GM23338 (cell line): Measurements from ENCODE around the gene ALG10B. TPM values are rescaled to one million over a fixed set of nuclear protein-coding genes. Genes with fewer than 3 reads are reported as not detected.

Experiments used
- ATAC-seq: fragments of 200-7000 bp; cut with Tn5 transposase; 3 replicates; pipeline ENCODE4 v1.9.1; 2020
- DNase-seq: peaks from one replicate; pipeline ENCODE4 v3.0.0-alpha.2; 2015; ENCODE audit warnings: low spot score
- H2AFZ ChIP-seq: fragments of 200-600 bp; sonication (generic); 2 replicates; pipeline ENCODE4 v1.8.0; 2016; ENCODE audit warnings: antibody characterized with exemption, mild to moderate bottlenecking, moderate library complexity
- H3F3A ChIP-seq: fragments of 200-600 bp; sonication (generic); replicated peaks from 2 replicates; pipeline ENCODE4 v1.8.0; 2017; ENCODE audit warnings: antibody characterized with exemption, mixed run types, low read depth
- H3K27ac ChIP-seq: fragments of 200-600 bp; sonication (generic); 2 replicates; pipeline ENCODE4 v1.6.1; 2016; ENCODE audit warnings: low read depth
- H3K27me3 ChIP-seq: fragments of 200-600 bp; sonication (generic); 2 replicates; pipeline ENCODE4 v1.8.0; 2016; ENCODE audit warnings: mild to moderate bottlenecking, mixed run types, moderate library complexity; ENCODE audit not compliant: insufficient read depth
- H3K36me3 ChIP-seq: fragments of 200-600 bp; sonication (generic); 2 replicates; pipeline ENCODE4 v1.8.0; 2016; ENCODE audit warnings: mild to moderate bottlenecking; ENCODE audit not compliant: insufficient read depth
- H3K4me1 ChIP-seq: fragments of 200-600 bp; sonication (generic); 2 replicates; pipeline ENCODE4 v1.8.0; 2016; ENCODE audit warnings: mild to moderate bottlenecking, moderate library complexity; ENCODE audit not compliant: insufficient read depth
- H3K4me2 ChIP-seq: fragments of 200-600 bp; sonication (generic); 2 replicates; pipeline ENCODE4 v1.7.1; 2017; ENCODE audit warnings: mixed run types
- H3K4me3 ChIP-seq: fragments of 200-600 bp; sonication (generic); 2 replicates; pipeline ENCODE4 v1.6.1; 2016; ENCODE audit warnings: mixed run types
- H3K79me2 ChIP-seq: fragments of 200-600 bp; sonication (generic); replicated peaks from 2 replicates; pipeline ENCODE4 v1.8.0; 2017; ENCODE audit warnings: mild to moderate bottlenecking; ENCODE audit not compliant: insufficient read depth
- H3K9me2 ChIP-seq: fragments of 200-600 bp; sonication (generic); 2 replicates; pipeline ENCODE4 v1.8.0; 2017; ENCODE audit not compliant: insufficient read depth
- H4K20me1 ChIP-seq: fragments of 200-600 bp; sonication (generic); replicated peaks from 2 replicates; pipeline ENCODE4 v1.8.0; 2017; ENCODE audit warnings: mild to moderate bottlenecking; ENCODE audit not compliant: insufficient read depth
- H3K27ac Mint-ChIP-seq: 2 replicates; pipeline ENCODE4 v1.8.0; 2020; ENCODE audit warnings: inconsistent platforms, mild to moderate bottlenecking, moderate library complexity, mixed read lengths
- H3K27me3 Mint-ChIP-seq: 3 replicates; pipeline ENCODE4 v1.8.0; 2022; ENCODE audit warnings: low read depth, mild to moderate bottlenecking, moderate library complexity, mixed read lengths, inconsistent platforms; ENCODE audit not compliant: insufficient read depth, poor library complexity
- H3K36me3 Mint-ChIP-seq: 3 replicates; pipeline ENCODE4 v1.8.0; 2021; ENCODE audit warnings: low read depth, mild to moderate bottlenecking, inconsistent platforms, moderate library complexity, mixed read lengths
- H3K4me1 Mint-ChIP-seq: 3 replicates; pipeline ENCODE4 v1.8.0; 2020; ENCODE audit warnings: mild to moderate bottlenecking, inconsistent platforms, mixed read lengths
- H3K4me3 Mint-ChIP-seq: 3 replicates; pipeline ENCODE4 v1.8.0; 2021; ENCODE audit warnings: moderate library complexity, mild to moderate bottlenecking, inconsistent platforms, mixed read lengths
- H3K9me3 Mint-ChIP-seq: 3 replicates; pipeline ENCODE4 v1.8.0; 2020; ENCODE audit warnings: moderate library complexity, mild to moderate bottlenecking, inconsistent platforms, mixed read lengths
- CREB1 ChIP-seq: fragments of 250-450 bp; sonication (Bioruptor Pico); IDR thresholded peaks from 2 replicates; pipeline ENCODE4 v1.5.0; 2020; ENCODE audit warnings: low read depth, mild to moderate bottlenecking, moderate library complexity
- CTCF ChIP-seq, 2 experiments: fragments of 200-600 bp in 1 of 2; sonication (generic) in 1 of 2; conservative IDR thresholded peaks; 2 replicates each; pipeline versions ENCODE4 v1.5.1 to v1.6.1; 2016 to 2017; ENCODE audit warnings: antibody characterized with exemption in 2 of 2, low read depth in 2 of 2, mild to moderate bottlenecking in 2 of 2, moderate library complexity in 1 of 2
- ETS1 ChIP-seq: IDR thresholded peaks from 2 replicates; pipeline ENCODE4 v1.6.1; 2016; ENCODE audit warnings: antibody characterized with exemption
- EZH2phosphoT487 ChIP-seq: fragments of 200-600 bp; sonication (generic); IDR thresholded peaks from one replicate; pipeline ENCODE4 v1.8.1; 2018; ENCODE audit warnings: antibody characterized with exemption; ENCODE audit not compliant: unreplicated experiment
- JUNB ChIP-seq: IDR thresholded peaks from one replicate; pipeline ENCODE4 v1.6.1; 2016; ENCODE audit warnings: antibody characterized with exemption; ENCODE audit not compliant: unreplicated experiment
- NANOG ChIP-seq: IDR thresholded peaks from 2 replicates; pipeline ENCODE4 v1.6.1; 2016; ENCODE audit warnings: antibody characterized with exemption, borderline replicate concordance
- POLR2AphosphoS5 ChIP-seq: IDR thresholded peaks from 2 replicates; pipeline ENCODE4 v1.6.1; 2016; ENCODE audit warnings: antibody characterized with exemption, low read depth
- REST ChIP-seq: IDR thresholded peaks from one replicate; pipeline ENCODE4 v1.6.1; 2018; ENCODE audit warnings: antibody characterized with exemption; ENCODE audit not compliant: unreplicated experiment
- ZNF331 ChIP-seq: fragments of 250-450 bp; sonication (Bioruptor Pico); IDR thresholded peaks from 2 replicates; pipeline ENCODE4 v1.5.0; 2020; ENCODE audit warnings: low read depth, mild to moderate bottlenecking, moderate library complexity
- polyA plus RNA-seq: library from polyadenylated mRNA; unstranded; fragments of >200 nt; fragmentation: Nextera tagmentation; extraction: Ambion mirVana; gene quantifications from 2 replicates; pipeline ENCODE4 v1.2.1, GENCODE V29; 2016
- total RNA-seq: library from RNA; depleted of rRNA; stranded (reverse); fragments of >200 nt; shearing (Covaris generic); gene quantifications from 2 replicates; pipeline ENCODE4 v1.2.3, GENCODE V29; 2014

The ALG10B gene
- total and polyA plus RNA-seq, 2 experiments from 2014 or later: 0.44 to 4.0 TPM

GRCh38 chr12:38279756-38280155 is 36.8 kb upstream of the ALG10B start (continued):
- no peak for TF ChIP-seq NANOG

- H3K4me1 ChIP-seq: no peaks in the 10 kb centered on the region
- H3K27ac ChIP-seq: no peak overlapping the region
- no peaks in the 10 kb centered on the region for H3F3A ChIP-seq
- ATAC-seq (no peak), DNase-seq (no peak)
- Mint-ChIP-seq H3K36me3 (peaks cover 21% of the 10 kb centered on the region), H3K27ac (no peak overlapping the region), H3K4me1 (no peaks in the 10 kb centered on the region), H3K9me3 (peaks cover 95% of the 10 kb centered on the region), H3K4me3 (no peak overlapping the region), H3K27me3 (no peaks in the 10 kb centered on the region)
- no peaks in the 10 kb centered on the region for H3K9me2 ChIP-seq
- no peak for TF ChIP-seq CREB1 (CRISPR knock-in tag)
- no peak for TF ChIP-seq ZNF331 (CRISPR knock-in tag)
- TF ChIP-seq JUNB: no peak
- no peak for TF ChIP-seq EZH2phosphoT487
- TF ChIP-seq REST: no peak
- TF ChIP-seq ETS1: no peak
- H2AFZ ChIP-seq: no peak overlapping the region
- H3K36me3 ChIP-seq: peaks cover 6% of the 10 kb centered on the region; the same call in 1 of the 2 replicates
- no peak overlapping the region for H3K4me3 ChIP-seq
- no peaks in the 10 kb centered on the region for H4K20me1 ChIP-seq
- no peak overlapping the region for H3K4me2 ChIP-seq
- H3K27me3 ChIP-seq: no peaks in the 10 kb centered on the region
- no peaks in the 10 kb centered on the region for H3K79me2 ChIP-seq
These were observed 33.7 kb upstream of the ALG10B start for GRCh38 chr12:38282886-38283285.

GRCh38 chr12:38289396-38289795 is 27.2 kb upstream of the ALG10B start:
- DNase-seq (no peak), ATAC-seq (no peak)
- H3K4me2 ChIP-seq: no peak overlapping the region
- no peaks in the 10 kb centered on the region for H3F3A ChIP-seq
- no peaks in the 10 kb centered on the region for H3K9me2 ChIP-seq
- Mint-ChIP-seq H3K36me3 (peaks cover 12% of the 10 kb centered on the region), H3K27ac (no peak overlapping the region), H3K4me1 (no peaks in the 10 kb centered on the region), H3K4me3 (no peak overlapping the region), H3K9me3 (peaks cover 91% of the 10 kb centered on the region), H3K27me3 (no peaks in the 10 kb centered on the region)
- H3K4me1 ChIP-seq: no peaks in the 10 kb centered on the region
- no peak overlapping the region for H3K4me3 ChIP-seq
- H3K79me2 ChIP-seq: no peaks in the 10 kb centered on the region
- no peaks in the 10 kb centered on the region for H3K27me3 ChIP-seq
- H3K36me3 ChIP-seq: no peaks in the 10 kb centered on the region
- H3K27ac ChIP-seq: no peak overlapping the region
- H2AFZ ChIP-seq: no peak overlapping the region
- H4K20me1 ChIP-seq: no peaks in the 10 kb centered on the region
- TF ChIP-seq POLR2AphosphoS5 (no peak), ZNF331 (CRISPR knock-in tag) (no peak), CTCF (conservative IDR thresholded peaks at IDR 0.05; ENCODE audit: low read depth in 2 of 2) (no peak), ETS1 (no peak), JUNB (no peak)
